Measurements from ENCODE around the gene PCDHB16. TPM values are rescaled to one million over a fixed set of nuclear protein-coding genes. Genes with fewer than 3 reads are reported as not detected.
"Not testable (repeated sequence)": the region's sequence is repeated elsewhere in the genome, so short reads cannot be mapped to it uniquely, and the experiment has no call there.

The PCDHB16 gene
- polyA plus RNA-seq, 6 donors from 2014 or later, result not detected

- DNase-seq; H3K27ac Mint-ChIP-seq; ATAC-seq (ENCODE audit: low read depth in 2 of 2); H3K4me1 Mint-ChIP-seq: not testable (repeated sequence)
- Mint-ChIP-seq H3K27me3 (peaks cover 53 to 68% (median 65%) of the 10 kb centered on the region in 3 donors), H3K9me3 (peaks cover 8 to 75% (median 35%) of the 10 kb centered on the region in 7 donors), H3K36me3 (peaks cover 15 to 26% of the 10 kb centered on the region in 2 donors), H3K4me3 (peak overlapping the region in 1 of 8 donors; percentile 22)
Observed at GRCh38 chr5:141216035-141216434, 33.8 kb downstream of the PCDHB16 start.

DNA sequence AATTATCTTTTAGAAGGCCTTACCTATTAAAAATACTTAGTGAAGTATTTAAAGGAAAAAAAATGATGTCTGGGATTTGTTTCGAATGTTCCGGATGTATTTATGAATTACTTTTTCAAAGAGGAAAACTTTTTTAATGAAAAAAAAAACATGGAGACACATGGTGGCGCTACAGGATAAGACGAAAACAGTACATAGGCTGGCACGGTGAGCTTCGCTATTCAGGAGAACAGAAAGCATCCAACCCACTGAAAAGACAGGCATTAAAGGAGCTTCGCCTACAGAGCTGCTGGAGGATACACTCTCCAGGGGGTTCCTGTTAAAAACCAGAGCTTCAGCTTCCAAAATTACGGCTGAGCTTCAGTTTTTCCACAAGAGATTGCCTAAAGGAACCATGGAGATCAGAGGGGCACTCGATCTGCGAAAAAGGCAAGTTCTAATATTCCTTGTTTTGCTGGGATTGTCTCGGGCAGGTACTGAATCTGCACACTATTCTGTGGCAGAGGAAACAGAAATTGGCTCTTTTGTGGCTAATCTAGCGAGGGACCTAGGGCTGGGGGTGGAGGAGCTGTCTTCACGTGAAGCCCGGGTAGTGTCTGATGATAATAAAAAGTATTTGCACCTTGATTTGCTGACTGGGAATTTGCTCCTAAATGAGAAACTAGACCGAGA is 41.1 kb downstream of the PCDHB16 start, which contains the start of gene PCDHB14:
PCDHB14 (plus strand) TSS at position 232 of the 672 bp plus-strand sequence; CDS start at position 395, 163 bp downstream.
- Mint-ChIP-seq H3K27ac (no peak within 1 kb of the TSS), H3K36me3 (peaks cover 11 to 12% of the 10 kb centered on the region in 2 donors), H3K27me3 (peaks cover 39 to 73% (median 46%) of the 10 kb centered on the region in 3 donors), H3K4me1 (peaks cover 0 to 10% (median 0%) of the 10 kb centered on the region in 3 donors), H3K9me3 (peaks cover 4 to 73% (median 32%) of the 10 kb centered on the region in 7 donors), H3K4me3 (peak within 1 kb of the TSS in 5 of 8 donors; percentile 9 to 68 (median 45))
- DNase-seq (no peak), ATAC-seq (ENCODE audit: low read depth in 2 of 2) (no peak)

GRCh38 chr5:141224844-141225243 is 42.7 kb downstream of the PCDHB16 start:
- not testable (repeated sequence) for H3K36me3 Mint-ChIP-seq; H3K27ac Mint-ChIP-seq; H3K4me1 Mint-ChIP-seq; DNase-seq; H3K4me3 Mint-ChIP-seq; ATAC-seq (ENCODE audit: low read depth in 2 of 2)
- Mint-ChIP-seq H3K27me3 (peaks cover 35 to 68% (median 37%) of the 10 kb centered on the region in 3 donors), H3K9me3 (peaks cover 6 to 64% (median 26%) of the 10 kb centered on the region in 7 donors)

DNA sequence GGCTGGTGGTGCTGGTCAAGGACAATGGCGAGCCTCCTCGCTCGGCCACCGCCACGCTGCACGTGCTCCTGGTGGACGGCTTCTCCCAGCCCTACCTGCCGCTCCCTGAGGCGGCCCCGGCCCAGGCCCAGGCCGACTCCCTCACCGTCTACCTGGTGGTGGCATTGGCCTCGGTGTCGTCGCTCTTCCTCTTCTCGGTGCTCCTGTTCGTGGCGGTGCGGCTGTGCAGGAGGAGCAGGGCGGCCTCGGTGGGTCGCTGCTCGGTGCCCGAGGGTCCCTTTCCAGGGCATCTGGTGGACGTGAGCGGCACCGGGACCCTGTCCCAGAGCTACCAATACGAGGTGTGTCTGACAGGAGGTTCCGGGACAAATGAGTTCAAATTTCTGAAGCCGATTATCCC is 43.2 kb downstream of the PCDHB16 start:
- DNase-seq; ATAC-seq (ENCODE audit: low read depth in 2 of 2); H3K36me3 Mint-ChIP-seq; H3K4me1 Mint-ChIP-seq; H3K4me3 Mint-ChIP-seq: not testable (repeated sequence)
- Mint-ChIP-seq H3K27ac (peak overlapping the region in 1 of 6 donors; percentile 37), H3K27me3 (peaks cover 32 to 62% (median 32%) of the 10 kb centered on the region in 3 donors), H3K9me3 (peaks cover 6 to 58% (median 25%) of the 10 kb centered on the region in 7 donors)

GRCh38 chr5:141234109-141234667 is 52.0 kb downstream of the PCDHB16 start:
- H3K4me3 Mint-ChIP-seq, result peak overlapping the region in 1 of 8 donors; percentile 50
- peaks cover 27 to 50% (median 29%) of the 10 kb centered on the region in 3 donors for H3K27me3 Mint-ChIP-seq
- no peak overlapping the region for H3K27ac Mint-ChIP-seq
- DNase-seq (no peak), ATAC-seq (ENCODE audit: low read depth in 2 of 2) (no peak)
- peaks cover 0 to 3% (median 0%) of the 10 kb centered on the region in 3 donors for H3K4me1 Mint-ChIP-seq
- peaks cover 9 to 72% (median 54%) of the 10 kb centered on the region in 7 donors for H3K9me3 Mint-ChIP-seq
- H3K36me3 Mint-ChIP-seq, result peaks cover 15 to 20% of the 10 kb centered on the region in 2 donors

Other genes starting within 250 kb of the PCDHB16 start
- not detected for gene PCDHAC2, start 215.9 kb upstream of the PCDHB16 start, polyA plus RNA-seq (ENCODE audit: low read depth in 6 of 6)
- gene PCDHB1, start 131.0 kb upstream of the PCDHB16 start, polyA plus RNA-seq (ENCODE audit: low read depth in 6 of 6), result not detected
- gene PCDHB2, start 87.8 kb upstream of the PCDHB16 start, polyA plus RNA-seq (ENCODE audit: low read depth in 6 of 6), result under 1 TPM in 1 of 6 donors, not detected in 5; 0.13 TPM
- not detected for gene PCDHB3, start 81.9 kb upstream of the PCDHB16 start, polyA plus RNA-seq (ENCODE audit: low read depth in 6 of 6)
- not detected for gene PCDHB4, start 60.6 kb upstream of the PCDHB16 start, polyA plus RNA-seq (ENCODE audit: low read depth in 6 of 6)
- gene PCDHB5, start 47.2 kb upstream of the PCDHB16 start, polyA plus RNA-seq (ENCODE audit: low read depth in 6 of 6), result under 1 TPM in 2 of 6 donors, not detected in 4; 0.08 to 0.43 TPM
- gene PCDHB6, start 32.3 kb upstream of the PCDHB16 start, polyA plus RNA-seq (ENCODE audit: low read depth in 6 of 6), result not detected
- gene PCDHB7, start 9.7 kb upstream of the PCDHB16 start, polyA plus RNA-seq (ENCODE audit: low read depth in 6 of 6), result not detected
- not detected for gene PCDHB8, start 4.6 kb upstream of the PCDHB16 start, polyA plus RNA-seq (ENCODE audit: low read depth in 6 of 6)
- not detected for gene PCDHB9, start 4.8 kb downstream of the PCDHB16 start, polyA plus RNA-seq (ENCODE audit: low read depth in 6 of 6)
- gene PCDHB10, start 10.0 kb downstream of the PCDHB16 start, polyA plus RNA-seq (ENCODE audit: low read depth in 6 of 6), result not detected
- not detected for gene PCDHB11, start 17.2 kb downstream of the PCDHB16 start, polyA plus RNA-seq (ENCODE audit: low read depth in 6 of 6)
- gene PCDHB12, start 26.3 kb downstream of the PCDHB16 start, polyA plus RNA-seq (ENCODE audit: low read depth in 6 of 6), result not detected
- gene PCDHB13, start 31.5 kb downstream of the PCDHB16 start, polyA plus RNA-seq (ENCODE audit: low read depth in 6 of 6), result not detected
- gene PCDHB14, start 41.0 kb downstream of the PCDHB16 start, polyA plus RNA-seq (ENCODE audit: low read depth in 6 of 6), result not detected
- not detected for gene PCDHB15, start 63.0 kb downstream of the PCDHB16 start, polyA plus RNA-seq (ENCODE audit: low read depth in 6 of 6)
- gene SLC25A2, start 121.7 kb downstream of the PCDHB16 start, polyA plus RNA-seq (ENCODE audit: low read depth in 6 of 6), result under 1 TPM in 1 of 6 donors, not detected in 5; 0.20 TPM
- 100 to 1,000 TPM; 270 to 315 (median 285) TPM for gene TAF7, start 138.4 kb downstream of the PCDHB16 start, polyA plus RNA-seq (ENCODE audit: low read depth in 6 of 6)
- not detected for gene PCDHGA1, start 148.1 kb downstream of the PCDHB16 start, polyA plus RNA-seq (ENCODE audit: low read depth in 6 of 6)
- gene PCDHGA2, start 156.4 kb downstream of the PCDHB16 start, polyA plus RNA-seq (ENCODE audit: low read depth in 6 of 6), result not detected
- gene PCDHGA3, start 161.4 kb downstream of the PCDHB16 start, polyA plus RNA-seq (ENCODE audit: low read depth in 6 of 6), result not detected
- not detected for gene PCDHGB1, start 167.7 kb downstream of the PCDHB16 start, polyA plus RNA-seq (ENCODE audit: low read depth in 6 of 6)
- gene PCDHGA4, start 172.6 kb downstream of the PCDHB16 start, polyA plus RNA-seq (ENCODE audit: low read depth in 6 of 6), result under 1 TPM in 2 of 6 donors, not detected in 4; 0.14 to 0.16 TPM
- gene PCDHGB2, start 177.6 kb downstream of the PCDHB16 start, polyA plus RNA-seq (ENCODE audit: low read depth in 6 of 6), result under 1 TPM in 3 of 6 donors, not detected in 3; 0.27 to 0.82 (median 0.74) TPM
- gene PCDHGA5, start 181.8 kb downstream of the PCDHB16 start, polyA plus RNA-seq (ENCODE audit: low read depth in 6 of 6), result under 1 TPM in 1 of 6 donors, not detected in 5; 0.10 TPM
- under 1 TPM in 1 of 6 donors, not detected in 5; 0.21 TPM for gene PCDHGB3, start 187.9 kb downstream of the PCDHB16 start, polyA plus RNA-seq (ENCODE audit: low read depth in 6 of 6)
- under 1 TPM in 1 of 6 donors, not detected in 5; 0.08 TPM for gene PCDHGA6, start 191.5 kb downstream of the PCDHB16 start, polyA plus RNA-seq (ENCODE audit: low read depth in 6 of 6)
- not detected for gene PCDHGA7, start 200.4 kb downstream of the PCDHB16 start, polyA plus RNA-seq (ENCODE audit: low read depth in 6 of 6)
- gene PCDHGB4, start 205.3 kb downstream of the PCDHB16 start, polyA plus RNA-seq (ENCODE audit: low read depth in 6 of 6), result under 1 TPM in 1 of 6 donors, not detected in 5; 0.15 TPM
- not detected for gene PCDHGA8, start 210.2 kb downstream of the PCDHB16 start, polyA plus RNA-seq (ENCODE audit: low read depth in 6 of 6)
- gene PCDHGB5, start 215.6 kb downstream of the PCDHB16 start, polyA plus RNA-seq (ENCODE audit: low read depth in 6 of 6), result under 1 TPM in 3 of 6 donors, not detected in 3; 0.12 to 0.27 (median 0.20) TPM
- under 1 TPM in 1 of 6 donors, not detected in 5; 0.25 TPM for gene PCDHGA9, start 220.4 kb downstream of the PCDHB16 start, polyA plus RNA-seq (ENCODE audit: low read depth in 6 of 6)
- gene PCDHGB6, start 225.6 kb downstream of the PCDHB16 start, polyA plus RNA-seq (ENCODE audit: low read depth in 6 of 6), result under 1 TPM in 2 of 6 donors, not detected in 4; 0.11 to 0.17 TPM
- gene PCDHGA10, start 230.6 kb downstream of the PCDHB16 start, polyA plus RNA-seq (ENCODE audit: low read depth in 6 of 6), result under 1 TPM in 1 of 6 donors, not detected in 5; 0.05 TPM
- not detected for gene PCDHGB7, start 235.3 kb downstream of the PCDHB16 start, polyA plus RNA-seq (ENCODE audit: low read depth in 6 of 6)
- not detected for gene PCDHGA11, start 238.7 kb downstream of the PCDHB16 start, polyA plus RNA-seq (ENCODE audit: low read depth in 6 of 6)
- gene PCDHGA12, start 248.1 kb downstream of the PCDHB16 start, polyA plus RNA-seq (ENCODE audit: low read depth in 6 of 6), result under 1 TPM in 3 of 6 donors, not detected in 3; 0.09 to 0.16 (median 0.11) TPM